HEK293 (cell line): ENCODE results near the gene RNF10.
A peak's percentile ranks its signal among the peaks of the same experiment; 100 is the strongest.

Experiments used
- CTCF ChIA-PET: fragments of 350-600 bp; formaldehyde crosslinking; extraction: SDS; loops from one replicate; lab custom pipeline; 2021; ENCODE audit warnings: antibody characterized with exemption; lab: Yijun Ruan, JAX
- POLR2A ChIA-PET: fragments of 300-600 bp; formaldehyde crosslinking; extraction: SDS; loops from one replicate; lab custom pipeline; 2020; ENCODE audit warnings: antibody characterized with exemption, inconsistent platforms; lab: Yijun Ruan, JAX
- H3K27ac ChIP-seq: fragments of 200-500 bp; sonication (Bioruptor generic); 2 replicates; pipeline ENCODE4 v1.5.1; 2014; ENCODE audit warnings: low read depth, low read length, control low read depth, inconsistent platforms; ENCODE audit errors: extremely low read depth
- H3K36me3 ChIP-seq, 2 experiments: fragments of 200-500 bp in 1 of 2; sonication (Bioruptor generic) in 1 of 2; 1 replicate in 1 of 2; 2 replicates in 1 of 2; pipeline ENCODE4 v1.5.1; 2014 to 2017; ENCODE audit warnings: inconsistent platforms in 2 of 2, low read length in 2 of 2; ENCODE audit not compliant: control insufficient read depth in 2 of 2, insufficient read depth in 1 of 2
- H3K4me1 ChIP-seq: fragments of 200-500 bp; sonication (Bioruptor generic); 2 replicates; pipeline ENCODE4 v1.5.1; 2014; ENCODE audit warnings: mild to moderate bottlenecking, low read length, inconsistent platforms; ENCODE audit not compliant: control insufficient read depth, insufficient read depth
- H3K4me3 ChIP-seq: 2 replicates; pipeline ENCODE4 v1.5.1; 2011; ENCODE audit warnings: low read depth, mild to moderate bottlenecking, control low read depth, low read length, moderate library complexity
- H3K9me3 ChIP-seq: fragments of 200-500 bp; sonication (Bioruptor generic); 2 replicates; pipeline ENCODE4 v1.5.1; 2014; ENCODE audit warnings: low read depth, low read length, inconsistent platforms; ENCODE audit not compliant: control insufficient read depth, insufficient read depth
- GLIS1 ChIP-seq: fragments of 450-650 bp; formaldehyde crosslinking; IDR thresholded peaks from 2 replicates; pipeline ENCODE4 v1.5.1; 2016; ENCODE audit warnings: missing biosample characterization, missing genetic modification characterization
- IKZF3 ChIP-seq: fragments of 450-650 bp; IDR thresholded peaks from 2 replicates; pipeline ENCODE4 v1.5.0; 2018; ENCODE audit warnings: missing biosample characterization, mild to moderate bottlenecking, missing genetic modification characterization, moderate library complexity
- KLF7 ChIP-seq: fragments of 450-650 bp; formaldehyde crosslinking; IDR thresholded peaks from 2 replicates; pipeline ENCODE4 v1.5.1; 2016; ENCODE audit warnings: missing biosample characterization, missing genetic modification characterization, borderline replicate concordance
- MZF1 ChIP-seq: fragments of 450-650 bp; formaldehyde crosslinking; IDR thresholded peaks from 2 replicates; pipeline ENCODE4 v1.5.1; 2017; ENCODE audit warnings: missing biosample characterization, missing genetic modification characterization, borderline replicate concordance
- PATZ1 ChIP-seq: fragments of 450-650 bp; formaldehyde crosslinking; IDR thresholded peaks from 2 replicates; pipeline ENCODE4 v1.5.1; 2016; ENCODE audit warnings: missing biosample characterization, missing genetic modification characterization
- RBAK ChIP-seq: fragments of 450-650 bp; formaldehyde crosslinking; IDR thresholded peaks from 2 replicates; pipeline ENCODE4 v1.5.1; 2016; ENCODE audit warnings: missing biosample characterization, missing genetic modification characterization
- SP3 ChIP-seq: fragments of 450-650 bp; formaldehyde crosslinking; IDR thresholded peaks from 2 replicates; pipeline ENCODE4 v1.5.1; 2016; ENCODE audit warnings: missing biosample characterization, missing genetic modification characterization
- ZBTB26 ChIP-seq: fragments of 450-650 bp; formaldehyde crosslinking; optimal IDR thresholded peaks from 2 replicates; pipeline ENCODE3; 2016; ENCODE audit warnings: missing biosample characterization, mild to moderate bottlenecking, missing genetic modification characterization
- ZBTB48 ChIP-seq: fragments of 450-650 bp; formaldehyde crosslinking; IDR thresholded peaks from 2 replicates; pipeline ENCODE4 v1.5.1; 2016; ENCODE audit warnings: missing biosample characterization, missing genetic modification characterization
- ZBTB49 ChIP-seq: fragments of 450-650 bp; formaldehyde crosslinking; IDR thresholded peaks from 2 replicates; pipeline ENCODE4 v1.5.1; 2016; ENCODE audit warnings: missing biosample characterization, missing genetic modification characterization, low read depth
- ZBTB6 ChIP-seq: fragments of 450-650 bp; formaldehyde crosslinking; IDR thresholded peaks from 2 replicates; pipeline ENCODE4 v1.5.1; 2017; ENCODE audit warnings: missing biosample characterization, missing genetic modification characterization
- ZEB2 ChIP-seq: fragments of 450-650 bp; formaldehyde crosslinking; IDR thresholded peaks from 2 replicates; pipeline ENCODE4 v1.5.1; 2016; ENCODE audit warnings: missing biosample characterization, missing genetic modification characterization
- ZFP37 ChIP-seq: fragments of 450-650 bp; formaldehyde crosslinking; IDR thresholded peaks from 2 replicates; pipeline ENCODE4 v1.5.1; 2016; ENCODE audit warnings: missing biosample characterization, missing genetic modification characterization
- ZNF133 ChIP-seq: fragments of 450-650 bp; formaldehyde crosslinking; IDR thresholded peaks from 2 replicates; pipeline ENCODE4 v1.5.1; 2016; ENCODE audit warnings: missing biosample characterization, missing genetic modification characterization
- ZNF2 ChIP-seq: fragments of 450-650 bp; formaldehyde crosslinking; IDR thresholded peaks from 2 replicates; pipeline ENCODE4 v1.5.1; 2016; ENCODE audit warnings: missing biosample characterization, missing genetic modification characterization
- ZNF280D ChIP-seq: fragments of 450-650 bp; formaldehyde crosslinking; IDR thresholded peaks from 2 replicates; pipeline ENCODE4 v1.5.1; 2016; ENCODE audit warnings: missing biosample characterization, missing genetic modification characterization
- ZNF311 ChIP-seq: fragments of 450-650 bp; formaldehyde crosslinking; IDR thresholded peaks from 2 replicates; pipeline ENCODE4 v1.5.1; 2017; ENCODE audit warnings: missing biosample characterization, missing genetic modification characterization, borderline replicate concordance
- ZNF394 ChIP-seq: fragments of 450-650 bp; formaldehyde crosslinking; IDR thresholded peaks from 2 replicates; pipeline ENCODE4 v1.5.1; 2016; ENCODE audit warnings: missing biosample characterization, missing genetic modification characterization, mild to moderate bottlenecking, moderate library complexity, borderline replicate concordance
- ZNF416 ChIP-seq: fragments of 450-650 bp; formaldehyde crosslinking; IDR thresholded peaks from 2 replicates; pipeline ENCODE4 v1.5.1; 2016; ENCODE audit warnings: missing biosample characterization, missing genetic modification characterization
- ZNF660 ChIP-seq: fragments of 450-650 bp; IDR thresholded peaks from 2 replicates; pipeline ENCODE4 v1.5.1; 2018; ENCODE audit warnings: missing biosample characterization, mild to moderate bottlenecking, missing genetic modification characterization
- ZNF692 ChIP-seq: fragments of 450-650 bp; formaldehyde crosslinking; IDR thresholded peaks from 2 replicates; pipeline ENCODE4 v1.5.1; 2016; ENCODE audit warnings: missing biosample characterization, missing genetic modification characterization
- ZNF701 ChIP-seq: fragments of 450-650 bp; formaldehyde crosslinking; IDR thresholded peaks from 2 replicates; pipeline ENCODE4 v1.5.1; 2016; ENCODE audit warnings: missing biosample characterization, missing genetic modification characterization
- ZSCAN23 ChIP-seq: fragments of 450-650 bp; formaldehyde crosslinking; IDR thresholded peaks from 2 replicates; pipeline ENCODE4 v1.5.1; 2016; ENCODE audit warnings: missing biosample characterization, missing genetic modification characterization

RNF10 gene

GRCh38 chr12:120488057-120488640, 46.0 kb upstream of the RNF10 start (continued):
- no peak for TF ChIP-seq ZNF133
- TF ChIP-seq ZNF701 (tag by site-specific recombination) = no peak
- no peak for TF ChIP-seq ZNF394
- no peak for TF ChIP-seq ZBTB26
- no peak for TF ChIP-seq ZSCAN23 (tag by site-specific recombination)
- TF ChIP-seq ZNF2 (tag by site-specific recombination) = no peak

- H3K9me3 ChIP-seq = no peaks in the 10 kb centered on the region
- H3K36me3 ChIP-seq = peaks cover 0 to 10% of the 10 kb centered on the region in 2 experiments; a peak in 1 of 3 replicates
- H3K27ac ChIP-seq = no peak overlapping the region
- H3K4me1 ChIP-seq = no peaks in the 10 kb centered on the region; the same call in 1 of the 2 replicates
- ChIA-PET POLR2A (interaction anchor here (0.5 to 1.3 kb wide), 6 partner anchors 9 to 197 kb away, joined by 3 read pairs; partner anchors contain the start of gene RNU4-2), CTCF (interaction anchor here (0.8 to 2.3 kb wide), 5 partner anchors 14 to 122 kb away, joined by 3 to 10 read pairs (median 4); no protein-coding TSS in a partner anchor)
- H3K4me3 ChIP-seq = no peak overlapping the region
- 0 out of 2 replicates have a peak, but pooled peaks have one; percentile 32 for TF ChIP-seq ZNF692 (tag by site-specific recombination)
- no peak for TF ChIP-seq ZNF280D (tag by site-specific recombination)
- TF ChIP-seq KLF7 (tag by site-specific recombination) = no peak
- TF ChIP-seq ZNF660 (tag by site-specific recombination) = peak; percentile 92
- no peak for TF ChIP-seq ZFP37 (tag by site-specific recombination)
- TF ChIP-seq ZBTB48 = no peak
- TF ChIP-seq ZNF311 (tag by site-specific recombination) = no peak
- TF ChIP-seq RBAK (tag by site-specific recombination) = no peak
- TF ChIP-seq MZF1 (tag by site-specific recombination) = no peak
- peak; percentile 61; the same call in 1 of the 2 replicates for TF ChIP-seq ZBTB6
- no peak for TF ChIP-seq GLIS1 (tag by site-specific recombination)
- TF ChIP-seq SP3 (tag by site-specific recombination) = no peak
- 0 out of 2 replicates have a peak, but pooled peaks have one; percentile 50 for TF ChIP-seq IKZF3 (tag by site-specific recombination)
- TF ChIP-seq ZEB2 = peak; percentile 86
- peak; percentile 31; the same call in 1 of the 2 replicates for TF ChIP-seq PATZ1 (tag by site-specific recombination)
- no peak for TF ChIP-seq ZBTB49
- no peak for TF ChIP-seq ZNF416
Observed at GRCh38 chr12:120489018-120489417, 45.1 kb upstream of the RNF10 start.
